Retinal pigment epithelial cell (primary cell): ENCODE results near the gene VNN1.
"Not testable (repeated sequence)": the region's sequence is repeated elsewhere in the genome, so short reads cannot be mapped to it uniquely, and the experiment has no call there.

Experiments
- DNase-seq: peaks from one replicate; pipeline ENCODE4 v3.0.0-alpha.2; 2010; ENCODE audit warnings: low read depth
- H3K4me3 ChIP-seq: 2 replicates; pipeline ENCODE4 v1.5.1; 2011; ENCODE audit warnings: mild to moderate bottlenecking, low read length, control low read depth, moderate library complexity
- TF ChIP-seq, protein P1 (sequence below): conservative IDR thresholded peaks from 2 replicates; pipeline ENCODE4 v1.5.1; 2011; ENCODE audit warnings: low read depth, low read length, control low read depth, inconsistent platforms

VNN1 gene

DNA sequence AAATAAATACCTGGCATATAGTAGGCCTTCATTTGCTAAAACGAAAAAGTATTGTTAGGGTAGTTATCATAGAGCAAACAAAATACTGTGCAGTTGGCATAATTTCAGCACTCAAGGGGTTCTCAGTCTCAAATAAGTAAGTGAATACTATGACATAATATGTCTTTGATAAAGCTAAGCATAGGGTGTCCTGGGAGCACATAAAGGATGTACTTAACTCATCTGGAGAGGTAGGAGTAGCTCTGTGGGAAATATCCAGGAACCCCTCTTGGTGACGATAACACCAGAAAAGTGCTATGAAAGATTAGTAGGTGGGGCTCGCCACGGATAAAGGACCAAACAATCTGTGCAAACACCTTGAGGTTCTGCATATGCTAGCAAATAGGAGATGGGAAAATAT is 23.2 kb downstream of the VNN1 start:
- DNase-seq: no peak
- H3K4me3 ChIP-seq: no peak overlapping the region
- TF ChIP-seq, protein P1, sequence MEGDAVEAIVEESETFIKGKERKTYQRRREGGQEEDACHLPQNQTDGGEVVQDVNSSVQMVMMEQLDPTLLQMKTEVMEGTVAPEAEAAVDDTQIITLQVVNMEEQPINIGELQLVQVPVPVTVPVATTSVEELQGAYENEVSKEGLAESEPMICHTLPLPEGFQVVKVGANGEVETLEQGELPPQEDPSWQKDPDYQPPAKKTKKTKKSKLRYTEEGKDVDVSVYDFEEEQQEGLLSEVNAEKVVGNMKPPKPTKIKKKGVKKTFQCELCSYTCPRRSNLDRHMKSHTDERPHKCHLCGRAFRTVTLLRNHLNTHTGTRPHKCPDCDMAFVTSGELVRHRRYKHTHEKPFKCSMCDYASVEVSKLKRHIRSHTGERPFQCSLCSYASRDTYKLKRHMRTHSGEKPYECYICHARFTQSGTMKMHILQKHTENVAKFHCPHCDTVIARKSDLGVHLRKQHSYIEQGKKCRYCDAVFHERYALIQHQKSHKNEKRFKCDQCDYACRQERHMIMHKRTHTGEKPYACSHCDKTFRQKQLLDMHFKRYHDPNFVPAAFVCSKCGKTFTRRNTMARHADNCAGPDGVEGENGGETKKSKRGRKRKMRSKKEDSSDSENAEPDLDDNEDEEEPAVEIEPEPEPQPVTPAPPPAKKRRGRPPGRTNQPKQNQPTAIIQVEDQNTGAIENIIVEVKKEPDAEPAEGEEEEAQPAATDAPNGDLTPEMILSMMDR: no peak

DNA sequence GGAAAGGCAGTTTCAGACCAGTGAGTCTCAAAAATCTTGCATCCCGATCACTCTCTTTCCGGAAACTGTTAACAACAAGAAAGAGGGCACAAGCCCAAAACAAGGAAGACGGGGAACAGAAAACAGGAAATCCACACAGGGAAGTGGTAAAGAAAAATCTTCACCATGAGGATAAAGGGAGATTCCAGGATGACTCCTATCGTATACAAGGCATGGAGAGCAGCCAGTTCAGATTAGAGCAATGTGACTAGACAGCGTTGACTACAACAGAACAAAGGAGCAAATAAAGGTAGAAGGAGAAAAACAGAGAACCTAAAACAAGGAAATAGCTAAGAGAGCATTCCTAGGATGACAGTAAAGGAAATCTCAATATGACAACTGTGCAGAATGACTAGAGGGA is 26.5 kb downstream of the VNN1 start:
- TF ChIP-seq, protein P1: no peak
- DNase-seq: no peak
- H3K4me3 ChIP-seq: no peak overlapping the region

DNA sequence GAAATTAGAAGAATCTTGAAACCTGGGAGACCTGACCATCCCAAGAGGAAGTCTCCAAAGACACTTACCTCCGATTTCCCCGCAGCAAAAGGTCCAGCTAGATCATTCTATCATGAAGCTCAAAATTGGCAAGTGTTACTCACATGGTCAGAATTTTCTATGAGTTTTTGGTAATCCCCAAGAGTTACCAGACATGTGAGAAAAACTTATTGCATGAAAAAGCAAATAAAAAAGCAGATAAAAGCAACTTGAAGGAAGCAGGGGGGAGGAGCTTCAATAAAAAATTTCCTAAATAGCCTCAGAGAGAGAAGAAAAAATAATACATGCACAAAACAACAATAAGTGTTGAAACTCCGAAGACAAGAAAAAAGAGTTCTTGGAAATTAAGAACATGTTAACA is 27.3 kb downstream of the VNN1 start:
- TF ChIP-seq, protein P1: no peak
- DNase-seq: no peak
- H3K4me3 ChIP-seq: no peak overlapping the region

DNA sequence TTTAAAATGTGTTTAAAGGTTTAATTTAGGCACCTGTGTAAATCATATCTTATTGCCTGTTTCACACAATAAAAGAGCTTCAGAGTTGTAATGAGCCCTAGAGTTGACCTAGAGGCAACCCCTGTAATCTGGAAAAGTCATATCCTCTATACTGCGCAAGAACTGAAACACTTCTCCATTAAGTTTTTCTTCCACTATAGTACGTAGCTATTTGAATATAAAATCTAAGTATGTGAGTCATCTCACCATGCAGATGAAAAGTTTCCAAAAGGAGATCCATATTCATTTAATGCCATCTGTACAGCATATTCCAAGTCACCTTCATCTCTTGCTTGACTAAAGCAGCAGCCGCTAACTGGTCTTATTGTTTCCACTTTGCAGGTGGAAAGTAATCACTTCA is 28.8 kb downstream of the VNN1 start:
- TF ChIP-seq, protein P1: no peak
- peak; percentile 11 for DNase-seq
- H3K4me3 ChIP-seq: no peak overlapping the region

DNA sequence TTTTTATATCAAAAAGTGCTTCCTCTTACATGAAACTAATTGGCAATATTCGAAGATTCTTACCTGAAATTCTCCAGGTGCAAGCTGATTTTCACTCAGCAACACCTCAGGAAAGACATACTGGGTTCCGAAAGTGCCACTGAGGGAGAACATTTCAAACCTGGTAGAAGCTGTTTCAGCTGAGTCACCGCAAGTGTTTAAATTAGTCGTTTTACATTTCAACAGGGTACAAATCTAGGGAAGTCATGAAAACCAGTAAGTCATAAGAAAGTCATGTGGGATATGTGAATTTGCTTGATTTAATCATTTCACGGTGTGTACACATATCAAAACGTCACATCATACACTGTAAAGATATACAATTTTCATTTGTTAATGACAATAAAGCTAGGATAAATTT is 29.6 kb downstream of the VNN1 start:
- no peak overlapping the region for H3K4me3 ChIP-seq
- no peak for DNase-seq
- TF ChIP-seq, protein P1: no peak

DNA sequence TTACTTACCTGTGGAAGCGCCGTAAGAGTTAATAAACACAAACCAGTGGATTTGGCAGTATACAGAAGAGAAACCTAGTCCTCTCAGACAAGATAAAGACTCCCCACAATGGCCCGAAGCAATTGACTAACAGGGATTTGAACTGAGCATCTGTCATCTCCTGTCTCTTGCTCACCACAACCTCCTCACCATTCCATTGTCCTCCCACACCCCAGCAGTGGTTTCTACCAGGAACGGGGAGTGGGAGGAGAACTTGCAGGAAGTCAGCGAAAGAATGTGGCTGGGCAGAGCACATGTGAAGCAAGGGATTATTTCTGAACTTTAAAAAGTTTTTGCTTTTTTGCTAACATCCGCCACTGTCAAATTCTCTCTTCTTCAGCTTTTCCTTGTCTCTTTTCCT is 30.3 kb downstream of the VNN1 start:
- TF ChIP-seq, protein P1: no peak
- peak; percentile 10 for DNase-seq
- H3K4me3 ChIP-seq: no peak overlapping the region

DNA sequence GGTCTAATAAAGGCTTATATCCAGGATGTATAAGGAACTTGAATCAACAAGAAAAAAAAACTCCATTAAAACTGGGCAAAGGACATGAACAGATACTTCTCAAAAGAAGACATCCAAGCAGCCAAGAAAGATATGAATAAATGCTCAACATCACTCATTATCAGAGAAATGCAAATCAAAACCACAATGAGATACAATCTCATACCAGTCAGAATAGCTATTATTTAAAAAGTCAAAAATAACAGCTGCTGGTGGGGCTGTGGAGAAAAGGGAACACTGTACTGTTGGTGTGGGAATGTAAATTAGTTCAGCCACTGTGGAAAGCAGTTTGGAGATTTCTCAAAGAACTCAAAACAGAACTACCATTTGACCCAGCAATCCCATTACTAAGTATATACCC is 34.8 kb downstream of the VNN1 start:
- DNase-seq: not testable (repeated sequence)

DNA sequence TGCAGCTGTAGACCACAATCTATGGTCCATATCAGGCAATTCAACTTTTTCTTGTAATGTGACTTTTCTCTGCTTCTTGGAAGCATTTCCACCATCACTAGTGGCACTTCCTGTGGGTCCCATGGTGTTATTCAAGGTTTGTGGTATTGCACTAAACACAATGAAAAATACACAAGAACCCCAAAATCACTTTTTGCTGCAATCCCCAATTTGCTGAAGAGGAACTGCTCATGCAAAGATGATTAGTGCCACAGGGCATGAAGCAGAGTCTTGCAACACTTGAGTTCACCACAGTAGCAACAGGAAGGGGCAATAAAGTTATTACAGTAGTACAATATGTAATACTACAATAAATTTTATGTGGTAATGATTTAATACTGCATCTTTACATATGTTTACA is 38.1 kb downstream of the VNN1 start:
- no peak overlapping the region for H3K4me3 ChIP-seq
- TF ChIP-seq, protein P1: no peak
- no peak for DNase-seq

More for the DNA sequence above, 34.8 kb downstream of the VNN1 start:
- not testable (repeated sequence) for H3K4me3 ChIP-seq
